K562 treated with DMSO at 1 percent for 4 hours (cell line): ENCODE data around the gene POLL. TPM values are rescaled to one million over a fixed set of nuclear protein-coding genes. Genes with fewer than 3 reads are reported as not detected.

Experiments
- total RNA-seq: library from RNA; unstranded; fragments of 300-600 nt; gene quantifications from 2 replicates; pipeline ENCODE4 v1.2.3, GENCODE V29; 2022; ENCODE audit not compliant: insufficient read depth

POLL gene
- 11.9 and 20.3 TPM in 2 replicates for total RNA-seq

GRCh38 chr10:101587725-101588653 lies at the start of gene POLL, which contains the start of gene DPCD:
POLL (minus strand) TSS chr10:101588257; CDS start chr10:101587360, 897 bp downstream.
DPCD (plus strand) TSS chr10:101588321; CDS start chr10:101588337, 16 bp downstream.

Other genes with a start within 250 kb of the POLL start
- gene BTRC, start 234.1 kb downstream of the POLL start, total RNA-seq = 5.1 and 11.4 TPM in 2 replicates
- gene DPCD, start 64 bp upstream of the POLL start, total RNA-seq = 4.6 and 8.0 TPM in 2 replicates
- gene FBXW4, start 106.9 kb upstream of the POLL start, total RNA-seq = 12.9 and 23.6 TPM in 2 replicates
- not detected in 2 replicates for gene FGF8, start 187.9 kb upstream of the POLL start, total RNA-seq
- gene NPM3, start 195.2 kb upstream of the POLL start, total RNA-seq = 52.2 and 79.4 TPM in 2 replicates
- gene OGA, start 230.2 kb upstream of the POLL start, total RNA-seq = 27.9 and 31.3 TPM in 2 replicates